ENCODE results near the gene RIC1.
"Not testable (repeated sequence)": the region's sequence is repeated elsewhere in the genome, so short reads cannot be mapped to it uniquely, and the experiment has no call there.

RIC1 gene, protein sequence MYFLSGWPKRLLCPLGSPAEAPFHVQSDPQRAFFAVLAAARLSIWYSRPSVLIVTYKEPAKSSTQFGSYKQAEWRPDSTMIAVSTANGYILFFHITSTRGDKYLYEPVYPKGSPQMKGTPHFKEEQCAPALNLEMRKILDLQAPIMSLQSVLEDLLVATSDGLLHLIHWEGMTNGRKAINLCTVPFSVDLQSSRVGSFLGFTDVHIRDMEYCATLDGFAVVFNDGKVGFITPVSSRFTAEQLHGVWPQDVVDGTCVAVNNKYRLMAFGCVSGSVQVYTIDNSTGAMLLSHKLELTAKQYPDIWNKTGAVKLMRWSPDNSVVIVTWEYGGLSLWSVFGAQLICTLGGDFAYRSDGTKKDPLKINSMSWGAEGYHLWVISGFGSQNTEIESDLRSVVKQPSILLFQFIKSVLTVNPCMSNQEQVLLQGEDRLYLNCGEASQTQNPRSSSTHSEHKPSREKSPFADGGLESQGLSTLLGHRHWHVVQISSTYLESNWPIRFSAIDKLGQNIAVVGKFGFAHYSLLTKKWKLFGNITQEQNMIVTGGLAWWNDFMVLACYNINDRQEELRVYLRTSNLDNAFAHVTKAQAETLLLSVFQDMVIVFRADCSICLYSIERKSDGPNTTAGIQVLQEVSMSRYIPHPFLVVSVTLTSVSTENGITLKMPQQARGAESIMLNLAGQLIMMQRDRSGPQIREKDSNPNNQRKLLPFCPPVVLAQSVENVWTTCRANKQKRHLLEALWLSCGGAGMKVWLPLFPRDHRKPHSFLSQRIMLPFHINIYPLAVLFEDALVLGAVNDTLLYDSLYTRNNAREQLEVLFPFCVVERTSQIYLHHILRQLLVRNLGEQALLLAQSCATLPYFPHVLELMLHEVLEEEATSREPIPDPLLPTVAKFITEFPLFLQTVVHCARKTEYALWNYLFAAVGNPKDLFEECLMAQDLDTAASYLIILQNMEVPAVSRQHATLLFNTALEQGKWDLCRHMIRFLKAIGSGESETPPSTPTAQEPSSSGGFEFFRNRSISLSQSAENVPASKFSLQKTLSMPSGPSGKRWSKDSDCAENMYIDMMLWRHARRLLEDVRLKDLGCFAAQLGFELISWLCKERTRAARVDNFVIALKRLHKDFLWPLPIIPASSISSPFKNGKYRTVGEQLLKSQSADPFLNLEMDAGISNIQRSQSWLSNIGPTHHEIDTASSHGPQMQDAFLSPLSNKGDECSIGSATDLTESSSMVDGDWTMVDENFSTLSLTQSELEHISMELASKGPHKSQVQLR (N-terminal part only)

DNA sequence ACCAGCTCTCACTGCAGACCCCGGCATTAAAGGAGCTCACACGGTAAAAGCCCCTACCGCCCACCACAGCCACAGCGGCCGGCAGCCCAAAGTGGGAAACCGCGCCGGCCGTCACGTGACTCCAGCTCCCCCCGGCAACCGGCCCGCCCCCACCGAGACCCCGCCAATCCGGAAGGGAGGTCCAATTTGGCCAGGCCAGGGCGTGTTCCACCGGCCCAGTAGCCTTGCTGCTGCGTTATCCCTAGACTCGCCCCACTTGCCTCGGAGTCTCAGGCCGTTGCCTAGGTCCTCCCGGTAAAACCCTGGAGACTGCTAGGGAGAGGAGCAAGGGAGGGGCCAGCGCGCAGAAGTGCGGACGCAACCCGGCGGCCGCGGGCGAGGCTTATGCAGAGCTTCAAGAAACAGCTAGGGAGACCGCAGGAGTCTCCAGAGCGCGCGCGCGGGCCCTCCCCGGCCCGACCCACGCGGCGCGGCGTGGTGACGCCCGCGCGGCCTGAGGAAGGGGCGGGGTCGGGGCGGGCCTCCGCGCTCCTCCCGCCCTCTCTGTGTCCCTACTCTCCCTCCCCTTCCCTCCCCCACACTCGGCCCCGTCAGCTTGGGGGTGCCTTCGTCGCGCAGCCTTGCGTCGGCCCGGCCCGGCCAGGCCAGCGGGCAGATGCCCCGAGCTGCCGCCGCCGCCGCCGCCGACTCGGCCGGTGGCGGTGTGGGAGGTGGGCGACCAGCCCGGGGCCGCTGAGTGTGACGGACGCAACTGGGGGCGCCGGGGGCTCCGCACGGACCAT lies at the start of gene RIC1:
RIC1 (plus strand) TSS at position 578 of the 782 bp plus-strand sequence; CDS start at position 781, 203 bp downstream.
- peak; percentile 91 for DNase-seq

DNA sequence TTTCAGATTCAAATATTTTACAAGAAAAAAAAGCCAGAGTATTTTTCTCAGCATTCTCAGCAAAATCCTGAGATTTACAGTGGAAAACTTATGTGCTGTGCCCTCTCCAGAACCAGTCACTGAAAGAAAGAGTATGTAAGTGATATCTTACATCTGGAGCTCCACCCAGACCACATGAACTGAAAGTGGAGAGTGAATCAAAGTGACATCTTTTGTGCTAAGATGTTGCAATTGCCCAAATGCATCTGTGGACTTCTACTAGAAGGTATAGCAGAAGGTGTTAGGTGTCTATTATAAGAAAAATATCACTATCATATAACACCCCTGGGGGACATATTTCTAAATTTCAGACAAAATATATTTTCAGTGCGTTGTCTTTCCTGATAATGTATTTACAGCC lies 49.0 kb upstream of the RIC1 start:
- DNase-seq: no peak

DNA sequence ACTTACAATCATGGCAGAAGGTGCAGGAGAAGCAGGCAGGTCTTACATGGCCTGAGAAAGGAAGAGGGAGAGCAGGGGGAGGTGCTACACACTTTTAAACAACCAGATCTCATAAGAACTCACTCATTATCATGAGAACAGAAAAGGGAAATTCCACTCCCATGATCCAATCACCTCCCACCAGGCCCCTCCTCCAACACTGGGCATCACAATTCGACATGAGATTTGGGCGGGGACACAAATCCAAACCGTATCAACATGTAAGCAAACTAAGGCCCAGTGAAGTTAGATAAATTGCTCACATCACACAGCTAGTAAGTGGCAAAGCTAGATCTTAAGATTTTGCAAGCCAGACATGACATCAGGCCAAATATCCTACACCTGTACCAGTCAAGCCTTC lies 48.3 kb upstream of the RIC1 start:
- DNase-seq: no peak

DNA sequence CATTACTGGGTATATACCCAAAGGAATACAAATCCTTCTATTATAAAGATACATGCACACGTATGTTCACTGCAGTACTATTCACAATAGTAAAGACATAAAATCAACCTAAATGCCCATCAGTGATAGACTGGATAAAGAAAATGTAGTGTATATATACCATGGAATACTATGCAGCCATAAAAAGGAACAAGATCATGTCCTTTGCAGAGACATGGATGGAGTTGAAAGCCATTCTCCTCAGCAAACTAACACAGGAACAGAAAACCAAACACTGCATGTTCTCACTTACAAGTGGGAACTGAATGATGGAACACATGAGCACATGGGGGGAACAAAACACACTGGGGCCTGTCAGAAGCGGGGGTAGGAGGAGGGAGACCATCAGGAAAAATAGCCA lies 47.2 kb upstream of the RIC1 start:
- not testable (repeated sequence) for DNase-seq

DNA sequence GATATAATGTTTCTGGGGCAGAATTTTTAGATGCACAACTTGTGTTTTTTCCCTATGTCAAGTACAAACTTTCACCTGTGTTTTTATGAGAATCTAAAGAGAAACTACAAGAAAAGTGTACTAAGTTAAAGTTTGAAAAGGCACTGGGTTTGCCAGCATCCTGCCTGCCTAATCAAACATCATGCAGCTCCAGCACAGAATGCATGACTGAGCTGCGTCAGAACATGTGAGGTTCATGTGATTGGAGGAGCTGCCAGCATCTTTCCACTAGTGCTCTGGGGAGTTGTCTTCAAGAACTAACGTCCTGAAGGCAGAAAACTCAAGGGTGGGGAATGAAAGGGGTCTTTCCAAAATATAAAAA lies 46.1 kb upstream of the RIC1 start:
- peak; percentile 49 for DNase-seq

DNA sequence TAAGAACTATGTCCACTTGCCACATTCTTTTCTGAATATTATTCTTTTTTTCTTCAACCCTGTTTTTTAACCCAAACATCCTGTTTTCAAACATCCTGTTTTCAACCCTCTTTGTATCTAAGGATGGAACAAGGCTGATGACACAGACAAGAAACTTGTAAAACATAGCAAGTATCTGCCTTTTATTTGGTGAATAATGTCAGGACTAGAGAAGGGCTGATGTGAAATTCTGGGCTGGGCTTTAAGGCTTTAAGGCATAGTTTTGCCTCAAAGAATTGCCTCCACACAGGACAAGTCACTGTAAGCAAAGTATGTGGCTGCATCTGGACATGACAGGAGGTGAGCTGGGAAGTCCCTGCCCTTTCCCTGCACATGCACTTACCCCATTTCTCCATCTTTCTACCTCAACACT lies 42.5 kb upstream of the RIC1 start:
- DNase-seq: peak; percentile 28

DNA sequence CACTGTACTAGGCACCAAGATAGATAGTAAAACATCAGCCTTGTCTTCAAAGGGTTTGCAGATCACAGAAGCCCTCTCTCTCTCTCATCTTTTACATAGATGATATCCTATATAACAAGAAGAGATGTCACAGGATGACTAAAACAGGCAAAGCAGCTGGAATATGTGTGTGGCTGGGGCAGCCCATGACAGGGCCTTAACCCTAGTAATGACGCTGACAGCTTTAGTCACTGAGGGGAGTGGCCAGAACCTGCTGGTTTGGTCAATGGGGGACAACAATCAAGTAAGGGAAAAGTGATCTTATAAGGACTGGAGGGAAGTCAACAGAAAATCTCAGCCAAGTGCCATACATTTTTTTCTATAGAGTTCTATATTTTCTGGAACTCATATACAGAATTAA lies 41.9 kb upstream of the RIC1 start:
- peak; percentile 81 for DNase-seq

DNA sequence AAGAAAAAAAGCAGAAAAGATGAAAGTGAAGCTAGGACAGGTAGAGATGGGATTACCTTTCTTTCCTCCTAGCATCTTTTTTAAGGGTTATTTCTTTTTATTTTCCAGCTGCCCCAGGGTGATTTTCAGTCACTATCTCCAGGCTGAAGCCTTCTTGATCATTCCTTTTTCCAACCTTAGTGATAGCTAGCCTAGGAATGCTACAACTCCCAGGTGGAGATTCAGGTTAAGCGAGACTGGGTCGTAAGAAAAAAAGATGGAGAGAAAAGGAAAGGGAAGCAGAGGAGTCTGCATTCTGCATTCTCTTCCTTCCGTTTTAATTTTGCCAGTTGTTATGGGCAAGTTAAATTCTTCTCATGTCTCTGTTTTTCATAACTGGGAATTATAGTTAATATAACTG lies 36.7 kb upstream of the RIC1 start:
- no peak for DNase-seq

DNA sequence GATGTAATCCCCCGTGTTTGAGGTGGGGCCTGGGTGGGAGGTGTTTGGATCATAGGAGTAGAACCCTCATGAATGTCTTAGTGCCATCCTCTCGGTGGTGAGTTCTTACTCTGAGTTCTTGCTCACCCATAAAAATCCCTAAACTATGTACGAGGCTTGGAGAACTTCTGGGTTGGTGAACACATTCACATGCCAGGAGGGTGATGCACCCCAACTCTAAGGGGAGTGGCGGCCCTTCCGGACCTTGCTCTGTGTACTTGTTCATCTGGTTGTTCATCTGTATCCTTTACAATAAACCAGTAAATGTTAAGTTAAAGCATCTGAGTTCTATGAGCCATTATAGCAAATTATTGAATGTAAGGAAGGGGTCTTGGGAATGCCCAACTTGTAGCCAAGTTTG lies 36.0 kb upstream of the RIC1 start:
- DNase-seq: no peak

DNA sequence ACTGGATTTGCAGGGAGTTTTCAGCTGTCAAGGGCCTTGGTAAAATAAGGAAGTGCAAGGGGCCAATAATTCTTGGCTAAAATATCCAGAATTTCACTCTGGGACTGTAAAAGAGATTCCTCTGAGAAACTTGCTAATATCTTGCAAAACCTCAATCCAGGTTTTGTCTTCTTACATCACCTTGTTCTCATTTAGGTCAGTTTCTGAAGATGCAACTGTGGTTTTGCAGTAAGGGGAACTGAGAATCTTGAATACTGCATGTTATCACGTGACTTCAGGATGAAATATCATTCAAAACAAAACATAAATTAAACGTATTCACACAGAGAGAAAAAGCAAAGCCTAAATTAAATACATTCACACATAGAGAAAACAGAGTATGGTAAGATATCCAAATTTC lies 35.0 kb upstream of the RIC1 start:
- no peak for DNase-seq

DNA sequence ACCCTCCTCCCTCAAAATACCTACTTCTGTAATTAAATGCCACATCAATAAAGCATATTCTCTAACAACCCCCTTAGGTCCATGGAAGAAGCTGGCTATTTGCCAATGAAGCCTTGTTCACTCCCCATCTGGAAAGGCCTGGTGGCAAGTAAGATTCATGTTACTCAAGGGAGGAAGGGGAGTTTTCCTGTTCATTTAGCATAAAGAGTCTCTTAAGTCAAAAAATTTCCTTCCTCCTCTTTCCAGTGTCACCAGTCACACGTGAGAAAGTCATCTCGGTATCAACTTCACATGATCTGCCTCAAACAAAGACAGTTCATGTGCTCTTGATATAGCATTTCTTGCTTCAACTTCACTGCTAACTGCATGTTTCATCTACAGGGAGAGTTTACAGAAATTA lies 32.7 kb upstream of the RIC1 start:
- no peak for DNase-seq

DNA sequence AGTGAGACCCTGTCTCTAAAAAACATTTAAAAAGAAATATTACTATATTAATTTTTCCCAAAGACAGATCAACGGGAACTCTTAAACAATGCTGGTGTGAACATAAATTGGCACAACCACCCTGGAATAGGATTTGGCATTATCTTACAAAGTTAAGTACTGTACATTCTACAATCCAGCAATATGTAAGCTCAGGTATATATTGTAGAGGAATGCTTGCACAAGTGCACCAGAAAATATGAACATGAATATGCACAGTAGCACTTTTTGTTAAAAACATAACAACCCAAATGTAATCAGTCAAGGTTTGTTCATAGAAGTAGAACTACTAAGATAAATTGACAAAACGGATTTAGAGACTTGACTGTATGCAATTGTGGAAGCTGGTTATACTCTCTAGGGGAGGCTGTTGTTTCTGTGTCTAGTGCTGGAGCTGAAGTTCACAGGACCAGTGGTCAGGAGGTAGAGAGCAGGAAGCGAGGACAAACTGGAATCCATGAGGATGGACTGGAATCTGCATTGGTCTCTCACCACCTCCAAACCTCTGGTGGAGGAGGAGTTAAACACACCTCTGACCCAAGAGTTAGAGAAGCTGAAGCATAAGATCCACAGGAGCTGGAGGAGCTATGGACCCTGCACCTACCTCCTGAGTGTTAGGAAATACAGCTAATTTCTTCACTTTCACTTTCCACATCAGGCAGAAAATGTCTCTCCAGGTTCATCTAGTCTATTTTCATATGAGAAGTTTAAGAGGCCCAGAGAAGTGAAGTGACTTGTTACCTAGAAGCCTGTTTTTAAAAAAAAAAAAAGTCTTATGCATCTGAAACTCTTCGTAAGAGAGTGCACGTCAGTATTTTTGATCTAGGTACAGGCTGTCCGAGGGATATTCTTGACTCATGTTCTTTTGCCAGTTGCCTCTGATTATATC lies 20.3 kb upstream of the RIC1 start:
- DNase-seq: no peak

DNA sequence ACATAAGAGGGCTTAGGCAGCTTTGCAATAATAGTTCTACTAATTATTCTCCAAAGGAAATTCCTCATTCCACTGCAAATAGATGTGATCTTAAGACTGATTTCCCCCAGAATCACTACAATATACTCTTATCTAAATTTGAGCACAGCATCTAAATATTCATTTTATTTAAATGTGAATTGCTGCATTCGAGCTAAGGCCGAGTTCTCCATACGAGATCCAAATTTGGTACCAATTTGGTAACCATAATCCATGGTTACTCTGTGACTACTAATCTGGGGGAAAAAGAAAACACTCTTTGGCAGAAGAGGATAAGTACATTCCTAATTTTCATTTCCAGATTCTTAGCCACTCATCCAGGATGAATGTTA lies 19.7 kb upstream of the RIC1 start:
- no peak for DNase-seq

DNA sequence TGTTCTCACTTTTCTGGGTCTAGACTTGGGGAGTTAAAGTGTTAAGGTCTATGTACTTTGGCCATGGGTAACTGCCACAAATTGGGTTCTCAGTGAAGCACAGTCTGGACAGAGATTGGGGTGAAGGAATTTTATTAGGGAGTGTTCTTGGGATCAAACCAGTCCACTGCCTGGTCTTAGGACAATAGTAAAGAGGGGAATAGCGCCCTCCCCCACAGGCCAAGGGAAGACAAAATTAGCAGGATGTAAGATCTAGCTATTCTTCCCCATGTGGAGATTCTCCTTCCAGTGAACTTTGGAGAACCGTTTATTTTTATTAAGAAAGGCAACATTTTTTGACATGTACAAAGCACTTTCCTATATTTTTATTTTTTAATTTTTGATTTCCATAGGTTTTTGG lies 18.4 kb upstream of the RIC1 start:
- DNase-seq: no peak

DNA sequence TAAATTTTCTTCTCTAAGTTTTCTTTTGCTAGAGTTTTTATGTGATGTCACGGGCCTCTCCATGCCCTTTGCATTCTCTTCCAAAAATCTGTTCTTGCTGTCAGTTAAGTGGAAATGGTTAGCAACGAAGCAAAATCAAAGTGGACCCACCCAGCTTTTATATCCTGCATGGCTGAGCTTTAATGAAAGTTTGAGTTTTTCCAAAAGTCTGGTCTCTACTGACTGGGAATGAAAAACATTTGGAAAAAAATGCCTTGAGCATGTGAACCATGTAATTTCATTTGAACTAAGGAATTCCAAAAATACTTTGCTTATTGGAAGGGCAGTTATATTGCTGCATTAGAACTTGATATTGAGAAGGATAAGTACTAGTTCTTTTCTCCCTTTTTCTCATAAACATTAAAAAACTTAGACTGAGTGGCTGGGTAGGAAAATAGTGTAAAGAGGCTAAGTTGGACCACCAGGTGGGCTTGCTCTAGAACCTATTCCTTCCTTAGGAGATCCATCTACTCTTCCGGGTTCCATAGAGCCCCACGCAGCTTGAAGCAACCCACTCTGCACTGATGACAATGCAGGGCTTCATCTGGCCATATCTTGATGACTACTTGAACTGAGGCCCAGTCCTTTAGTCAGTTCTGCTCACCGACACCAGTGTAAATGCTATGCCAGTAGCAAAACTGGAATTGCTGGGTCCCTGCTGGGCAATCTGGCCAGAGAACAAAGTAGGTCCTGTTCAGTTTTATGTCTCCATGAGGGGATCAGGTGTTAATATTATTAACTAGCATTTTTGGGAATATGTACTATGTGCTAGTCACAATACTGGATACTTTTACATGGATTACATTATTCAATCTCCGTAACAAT lies 17.4 kb upstream of the RIC1 start:
- no peak for DNase-seq

DNA sequence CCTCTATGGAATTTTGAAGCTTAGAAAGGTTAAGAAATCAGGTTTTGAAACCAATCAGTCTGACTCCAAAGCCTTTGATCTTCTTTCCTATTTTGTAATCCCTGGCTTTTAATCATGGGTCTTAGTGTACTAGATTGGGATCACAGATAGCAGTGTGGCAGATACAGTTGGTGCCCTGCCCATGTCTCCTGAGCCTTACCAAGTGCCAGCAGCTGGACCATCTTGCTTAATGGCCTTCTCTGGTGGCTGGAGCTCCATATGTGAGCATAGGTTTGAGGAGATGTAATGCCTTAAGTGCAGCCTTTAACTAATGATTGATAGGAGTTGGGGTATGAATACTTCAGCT lies 16.7 kb upstream of the RIC1 start:
- no peak for DNase-seq

DNA sequence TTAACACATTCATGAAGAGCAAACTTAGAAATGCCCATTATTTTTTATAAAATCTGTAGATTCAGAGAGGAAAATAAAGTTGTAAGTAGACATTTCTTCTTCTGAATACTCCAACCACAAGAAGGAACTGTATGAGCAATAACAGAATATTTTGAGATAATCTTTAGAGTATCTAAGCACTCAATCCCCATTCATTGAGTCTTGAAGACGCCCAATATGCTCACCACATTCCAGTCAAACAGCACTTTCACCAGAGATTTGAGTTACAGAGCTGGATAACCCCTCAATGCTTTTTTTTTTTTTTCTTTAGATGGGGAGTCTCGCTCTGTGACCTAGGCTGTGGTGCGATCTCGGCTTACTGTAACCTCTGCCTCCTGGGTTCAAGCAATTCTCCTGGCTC lies 14.7 kb upstream of the RIC1 start:
- DNase-seq: no peak

DNA sequence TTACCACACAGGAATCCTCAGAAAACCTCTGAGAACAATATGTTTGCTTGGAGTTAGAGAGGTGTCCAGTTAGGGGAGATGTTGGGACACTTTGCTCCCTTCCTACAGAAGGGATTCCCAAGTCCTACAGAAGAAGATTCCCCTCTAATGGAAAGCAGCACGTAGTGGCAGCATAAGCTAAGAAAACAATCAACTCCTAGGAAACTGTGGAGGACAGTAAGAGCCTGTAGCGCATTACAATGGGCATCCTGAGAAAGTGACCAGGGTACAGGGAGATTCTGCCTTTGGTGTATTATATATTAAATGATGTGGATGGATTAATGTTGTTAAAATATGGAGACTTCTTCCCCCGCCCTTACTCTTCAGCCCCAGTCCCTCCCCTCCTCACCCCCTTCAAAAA lies 13.9 kb upstream of the RIC1 start:
- no peak for DNase-seq

DNA sequence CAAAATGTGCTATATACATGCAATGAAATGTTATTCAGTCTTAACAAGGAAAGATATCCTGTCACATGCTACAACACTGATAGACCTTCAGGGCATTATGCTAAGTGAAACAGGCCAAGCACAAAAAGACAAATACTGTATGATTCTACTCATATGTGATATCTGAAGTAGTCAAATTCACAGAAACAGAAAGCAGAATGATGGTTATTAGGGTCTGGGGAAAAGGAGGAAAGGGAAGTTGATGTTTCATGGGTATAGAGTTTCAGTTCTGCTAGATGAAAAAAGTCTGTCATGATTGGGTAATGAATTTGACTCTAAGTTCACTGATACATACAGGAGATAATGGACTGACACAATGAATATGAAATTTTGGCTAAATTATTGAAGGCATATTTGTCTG lies 11.2 kb upstream of the RIC1 start:
- no peak for DNase-seq

DNA sequence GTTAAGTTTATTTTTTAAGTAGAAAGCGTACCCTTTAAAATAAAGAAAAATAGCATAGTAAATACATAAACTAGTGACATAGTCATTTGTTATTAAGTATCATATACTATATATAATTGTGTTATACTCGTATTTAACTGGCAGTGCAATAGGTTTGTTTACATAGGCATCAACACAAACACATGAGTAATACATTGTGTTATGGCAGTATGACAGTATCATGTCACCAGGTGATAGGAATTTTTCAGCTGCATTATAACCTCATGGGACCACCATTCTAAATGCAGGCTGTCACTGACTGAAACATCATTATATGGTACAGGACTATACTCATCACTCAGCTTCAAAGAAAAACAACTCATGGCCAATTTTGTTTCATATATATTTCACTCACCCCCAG lies 8.4 kb upstream of the RIC1 start:
- DNase-seq: no peak

DNA sequence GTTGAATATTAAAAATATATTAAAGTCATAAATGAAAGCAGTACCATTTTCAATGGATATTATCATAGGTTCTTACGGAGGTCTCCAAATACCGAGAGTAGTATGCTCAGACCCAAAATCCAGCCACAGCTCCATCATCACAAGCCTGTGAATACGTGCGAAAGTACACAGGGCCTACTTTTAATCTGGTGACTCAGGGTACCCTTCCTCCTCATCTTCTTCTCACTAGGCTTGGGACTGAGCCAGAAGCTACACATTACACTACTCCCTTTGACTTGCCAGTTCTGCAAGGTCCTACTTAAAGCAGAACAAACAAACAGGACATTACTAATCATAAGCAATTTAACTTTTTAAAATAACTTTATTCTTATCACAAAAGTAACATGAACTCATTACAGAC lies 7.6 kb upstream of the RIC1 start:
- no peak for DNase-seq

Data from stimulated activated CD4-positive, alpha-beta T cell treated with anti-CD3 and anti-CD28 coated beads, Interleukin-1b, Interleukin-23, amount 100 ng/mL, for 48 hours (primary cell).